ENCODE results near the gene NSMCE1.

The NSMCE1 gene

GRCh38 chr16:27175888-27176287 lies 92.7 kb downstream of the NSMCE1 start:
- H3K9me3 Mint-ChIP-seq = peaks cover 9% of the 10 kb centered on the region
- H3K4me3 Mint-ChIP-seq = no peak overlapping the region
- H3K27ac Mint-ChIP-seq = no peak overlapping the region

More at GRCh38 chr16:27175888-27176287, 92.7 kb downstream of the NSMCE1 start:
- no peaks in the 10 kb centered on the region for H3K36me3 Mint-ChIP-seq (ENCODE audit: low read depth)
- peaks cover 13% of the 10 kb centered on the region for H3K27me3 Mint-ChIP-seq
- H3K4me1 Mint-ChIP-seq (ENCODE audit: low read depth) = peaks cover 17% of the 10 kb centered on the region
- intact Hi-C loops (cut with micrococcal nuclease) = loop anchor here (5.0 to 10.0 kb wide), 2 partner anchors 49 to 281 kb away; no protein-coding TSS in a partner anchor

All from dendritic cell treated with granulocyte-macrophage colony-stimulating factor and Interleukin-4, amounts not matched to agents 40 ng/mL and 50 ng/mL, for 4 days (primary cell).